GM21529 (cell line): ENCODE data around the gene EIF3J.
A peak's percentile ranks its signal among the peaks of the same experiment; 100 is the strongest.
"Not testable (repeated sequence)": the region's sequence is repeated elsewhere in the genome, so short reads cannot be mapped to it uniquely, and the experiment has no call there.

Source experiments
- ATAC-seq: cut with Tn5 transposase; IDR thresholded peaks from one replicate; pipeline ENCODE4 v1.9.1; 2021; ENCODE audit not compliant: unreplicated experiment

The EIF3J gene

DNA sequence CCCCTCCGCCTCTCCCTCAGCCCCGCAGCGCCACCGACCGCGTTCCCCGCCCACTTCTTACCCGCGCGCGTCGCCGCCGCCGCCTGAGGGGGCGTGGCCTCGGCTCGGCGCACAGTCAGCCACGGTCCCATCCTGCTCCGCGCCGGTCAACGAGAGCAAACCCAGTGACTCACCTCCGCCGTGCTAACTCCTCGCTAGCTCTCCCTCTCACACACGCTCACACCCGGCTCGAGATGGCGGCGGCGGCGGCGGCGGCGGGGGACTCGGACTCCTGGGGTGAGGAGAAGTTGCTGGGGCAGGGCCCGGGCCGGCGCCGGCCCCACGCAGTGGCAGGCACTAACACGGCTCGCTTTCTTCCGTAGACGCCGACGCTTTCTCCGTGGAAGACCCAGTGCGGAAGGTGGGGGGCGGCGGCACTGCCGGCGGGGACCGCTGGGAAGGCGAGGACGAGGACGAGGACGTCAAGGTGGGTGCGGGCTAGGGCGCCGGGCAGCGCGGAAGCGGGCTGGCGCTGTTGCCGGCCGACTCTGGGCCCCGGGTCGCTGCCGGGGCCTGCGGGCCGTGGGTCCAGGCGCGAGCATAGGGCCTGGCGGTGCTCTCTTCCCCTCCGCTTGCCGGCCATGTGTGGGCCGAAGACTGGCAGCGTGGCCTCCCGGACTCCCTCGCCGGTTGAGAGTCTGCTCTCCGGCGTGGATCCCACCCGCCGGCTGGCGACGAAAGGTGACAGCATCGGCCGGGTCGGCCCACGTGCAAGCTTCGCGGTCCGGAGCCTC lies at the start of gene EIF3J:
EIF3J (plus strand) TSS at position 186 of the 773 bp plus-strand sequence; CDS start at position 234, 48 bp downstream.
- ATAC-seq, result peak; percentile 88

DNA sequence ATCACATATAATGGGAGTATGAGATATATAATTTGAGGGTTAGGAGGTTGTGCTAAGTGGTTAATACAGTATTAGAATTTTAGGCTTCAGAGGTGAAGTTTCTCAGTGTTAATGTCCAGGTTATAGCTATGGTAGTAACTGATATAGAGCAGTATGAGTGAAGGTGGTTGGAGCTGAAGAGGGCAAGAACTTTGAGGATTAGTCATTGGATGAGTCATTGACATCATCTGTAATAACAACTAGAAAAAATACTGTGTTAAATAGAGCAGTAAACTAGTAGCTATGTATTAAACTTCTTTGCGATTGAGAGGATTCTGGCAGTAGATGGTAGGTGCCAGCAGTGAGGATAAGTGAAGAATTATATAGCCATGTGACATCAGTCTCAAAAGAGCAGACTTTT lies 47.5 kb upstream of the EIF3J start:
- ATAC-seq, result no peak

- no peak for ATAC-seq
These were observed 46.3 kb upstream of the EIF3J start for GRCh38 chr15:44490622-44491021.

DNA sequence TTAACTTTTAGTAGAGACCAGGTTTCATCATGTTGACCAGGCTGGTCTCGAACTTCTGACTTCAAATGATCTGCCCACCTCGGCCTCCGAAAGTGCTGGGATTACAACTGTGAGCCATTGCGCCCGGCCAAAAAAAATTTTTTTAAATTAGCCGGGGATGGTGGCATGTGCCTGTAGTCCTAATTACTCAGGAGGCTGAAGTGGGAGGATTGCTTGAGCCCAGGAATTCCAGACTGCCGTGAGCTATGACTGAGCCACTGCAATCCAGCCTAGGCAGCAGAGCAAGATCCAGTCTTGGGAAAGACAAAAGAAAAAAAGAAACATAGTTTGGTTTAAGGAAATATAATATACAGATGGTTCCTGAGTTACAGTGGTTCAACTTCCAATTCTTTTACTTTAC lies 44.9 kb upstream of the EIF3J start:
- no peak for ATAC-seq

GRCh38 chr15:44492672-44493071 lies 44.3 kb upstream of the EIF3J start:
- ATAC-seq, result no peak

GRCh38 chr15:44495562-44495961 lies 41.4 kb upstream of the EIF3J start:
- ATAC-seq, result no peak

GRCh38 chr15:44500555-44500954 lies 36.4 kb upstream of the EIF3J start:
- no peak for ATAC-seq

GRCh38 chr15:44501768-44502366 lies 35.1 kb upstream of the EIF3J start:
- ATAC-seq, result no peak

DNA sequence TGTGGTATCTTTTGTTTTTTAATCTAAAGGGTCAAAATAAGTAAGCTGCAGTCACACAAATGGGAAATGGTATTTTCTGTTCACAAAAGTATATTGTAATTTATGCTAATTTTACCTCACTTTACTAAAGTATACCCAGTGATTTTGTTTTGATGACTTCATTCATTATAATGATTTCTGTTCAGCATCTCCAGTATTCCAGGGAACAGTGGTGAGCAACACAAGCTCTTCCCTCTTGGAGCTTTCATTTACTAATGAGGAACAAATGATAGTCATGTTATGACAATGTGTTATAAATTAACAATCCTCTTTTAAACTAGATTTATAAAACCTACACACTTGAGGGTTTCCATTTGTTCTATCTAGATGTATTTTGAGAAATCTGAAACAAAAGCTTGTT lies 20.5 kb upstream of the EIF3J start:
- no peak for ATAC-seq

DNA sequence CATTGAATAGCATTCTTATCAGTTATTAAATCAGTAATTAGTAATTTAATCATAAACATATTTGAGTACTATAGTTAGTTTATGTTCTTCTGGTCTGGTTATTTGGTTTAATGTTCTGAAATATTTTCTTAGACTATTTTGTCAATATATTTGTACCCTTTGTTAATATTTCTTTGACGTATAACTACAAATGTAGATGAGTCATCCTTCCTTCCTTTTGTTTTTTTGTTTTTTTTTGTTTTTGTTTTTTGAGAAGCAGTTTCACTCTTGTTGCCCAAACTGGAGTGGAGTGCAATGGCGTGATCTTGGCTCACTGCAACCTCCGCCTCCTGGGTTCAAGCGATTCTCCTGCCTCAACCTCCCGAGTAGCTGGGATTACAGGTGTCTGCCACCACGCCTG lies 17.4 kb upstream of the EIF3J start:
- ATAC-seq, result no peak

DNA sequence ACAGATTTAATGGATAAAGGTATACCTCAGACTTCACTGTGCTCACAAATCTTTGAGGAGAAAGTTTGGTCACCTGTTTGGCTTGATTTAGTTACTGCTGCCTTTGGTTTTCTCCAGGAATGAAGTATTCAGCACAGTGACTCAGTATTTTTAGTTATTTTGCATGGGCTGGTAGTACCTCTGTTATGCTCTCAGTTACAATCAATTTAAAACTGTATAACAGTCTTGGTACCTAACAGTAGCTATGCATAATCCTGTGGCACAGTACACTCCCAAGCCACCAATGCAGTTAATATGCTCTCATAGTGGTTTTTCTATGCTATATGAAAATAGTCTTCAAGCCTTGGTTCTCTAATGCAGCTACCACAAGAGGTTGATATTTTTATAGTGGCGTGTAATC lies 11.9 kb upstream of the EIF3J start:
- ATAC-seq, result no peak

GRCh38 chr15:44527241-44527640 lies 9.7 kb upstream of the EIF3J start:
- ATAC-seq, result no peak

DNA sequence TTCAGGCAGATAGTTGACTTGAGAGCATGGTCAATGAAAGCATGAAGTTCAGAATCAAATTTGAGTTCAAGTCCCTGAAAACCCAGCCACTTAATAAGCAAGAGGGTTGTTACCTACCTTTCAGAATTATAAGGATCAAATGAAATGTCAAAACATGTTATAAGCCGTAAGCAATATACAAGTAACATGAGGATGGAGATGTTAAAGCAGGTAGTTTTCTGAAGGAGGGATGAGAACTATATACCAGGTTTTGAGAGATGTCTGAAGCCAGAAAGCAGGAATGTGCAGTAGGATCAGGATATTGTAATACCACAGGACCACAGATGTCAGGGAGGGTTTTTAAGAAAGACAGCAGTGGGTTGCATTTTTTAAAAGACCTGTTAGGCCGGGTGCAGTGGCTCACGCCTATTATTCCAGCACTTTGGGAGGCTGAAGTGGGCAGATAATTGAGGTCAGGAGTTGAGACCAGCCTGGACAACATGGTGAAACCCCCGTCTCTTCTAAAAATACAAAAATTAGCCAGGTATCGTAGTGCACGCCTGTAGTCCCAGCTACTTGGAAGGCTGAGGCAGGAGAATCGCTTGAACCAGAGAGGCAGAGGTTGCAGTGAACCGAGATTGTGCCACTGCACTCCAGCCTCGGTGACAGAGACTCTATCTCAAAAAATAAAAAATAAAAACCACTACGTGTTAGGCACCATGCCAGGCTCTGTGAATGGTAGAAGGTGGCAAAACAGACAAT lies 6.9 kb upstream of the EIF3J start:
- no peak for ATAC-seq

- ATAC-seq, result no peak
These were observed 6.3 kb upstream of the EIF3J start for GRCh38 chr15:44530653-44531052.

DNA sequence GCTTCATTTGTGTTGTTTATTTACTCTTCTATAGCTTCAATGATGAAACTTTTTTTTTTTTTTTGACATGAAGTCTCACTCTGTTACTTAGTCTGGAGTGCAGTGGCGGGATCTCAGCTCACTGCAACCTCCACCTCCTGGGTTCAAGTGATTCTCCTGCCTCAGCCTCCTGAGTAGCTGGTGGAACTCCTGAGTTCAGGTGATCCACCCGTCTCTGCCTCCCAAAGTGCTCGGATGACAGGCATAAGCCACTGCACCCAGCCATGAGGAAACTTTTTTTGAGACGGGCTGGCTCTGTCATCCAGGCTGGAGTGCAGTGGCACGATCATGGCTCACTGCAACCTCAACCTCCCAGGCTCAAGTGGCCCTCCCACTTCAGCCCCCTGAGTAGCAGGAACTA lies 4.7 kb upstream of the EIF3J start:
- ATAC-seq, result not testable (repeated sequence)

DNA sequence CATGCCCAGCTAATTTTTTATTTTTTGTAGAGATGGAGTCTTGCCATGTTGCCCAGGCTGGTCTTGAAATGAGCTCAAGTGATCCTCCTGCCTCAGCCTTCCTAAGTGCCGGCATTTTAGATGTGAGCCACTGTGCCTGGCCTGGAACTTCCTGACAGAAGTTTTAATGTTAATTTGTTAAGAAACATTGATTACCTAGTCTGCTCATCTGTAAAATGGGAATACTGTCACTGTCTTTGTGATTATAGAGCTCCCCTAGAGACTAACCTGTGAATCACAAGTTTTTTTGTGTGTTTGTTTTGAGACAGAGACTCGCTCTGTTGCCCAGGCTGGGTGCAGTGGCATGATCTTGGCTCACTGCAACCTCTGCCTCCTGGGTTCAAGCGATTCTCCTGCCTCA lies 4.3 kb upstream of the EIF3J start:
- ATAC-seq, result no peak

DNA sequence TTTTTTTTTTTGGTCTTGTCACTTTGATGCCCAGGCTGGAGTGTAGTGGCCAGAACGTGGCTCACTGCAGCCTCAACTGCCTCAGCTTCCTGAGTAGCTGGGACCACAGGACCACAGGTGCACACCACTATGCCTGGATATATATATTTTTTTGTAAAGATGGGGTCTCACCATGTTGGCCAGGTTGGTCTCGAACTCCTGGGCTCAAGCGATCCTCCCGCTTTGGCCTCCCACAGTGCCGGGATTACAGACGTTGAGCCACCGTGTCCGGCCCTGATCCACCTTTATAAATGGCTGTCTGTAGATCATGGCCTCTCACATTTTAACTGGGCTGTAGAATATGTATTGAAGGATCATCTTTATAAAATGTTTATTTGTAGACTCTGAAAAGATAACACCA lies 1.9 kb upstream of the EIF3J start:
- ATAC-seq, result no peak

DNA sequence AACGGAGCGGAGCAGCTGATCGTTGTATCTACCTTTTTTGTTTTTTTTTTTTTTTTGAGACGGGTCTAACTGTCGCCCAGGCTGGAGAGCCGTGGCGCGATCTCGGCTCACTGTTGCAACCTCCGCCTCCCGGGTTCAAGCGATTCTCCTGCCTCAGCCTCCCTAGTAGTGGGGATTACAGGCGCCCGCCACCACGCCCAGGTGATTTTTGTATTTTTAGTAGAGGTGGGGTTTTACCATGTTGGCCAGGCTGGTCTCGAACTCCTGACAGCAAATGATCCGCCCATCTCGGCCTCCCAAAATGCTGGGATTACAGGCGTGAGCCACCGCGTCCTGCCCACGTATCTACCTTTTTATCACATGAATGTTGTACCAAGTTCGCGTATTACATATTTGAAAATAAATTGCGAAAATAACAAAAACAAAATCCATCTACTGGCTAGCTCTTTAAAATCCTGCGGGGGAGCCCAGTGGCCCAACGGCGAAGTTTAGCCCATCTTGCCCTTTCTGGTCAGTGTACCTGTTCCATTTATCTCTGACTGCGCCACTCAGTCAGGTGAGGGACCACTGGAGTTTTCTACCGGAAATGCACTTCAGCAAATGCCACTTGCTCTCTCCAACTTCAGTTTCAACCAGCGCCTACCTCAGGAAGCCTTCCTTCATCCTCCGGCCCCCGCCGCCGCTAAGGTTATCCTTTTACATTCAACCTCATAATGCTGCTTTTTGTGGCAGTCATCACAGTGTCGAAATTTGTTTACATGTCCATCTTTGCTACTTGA lies 1.2 kb upstream of the EIF3J start:
- ATAC-seq, result peak; percentile 5

GRCh38 chr15:44536302-44536961 lies 515 bp upstream of the EIF3J start:
- ATAC-seq, result peak; percentile 61

DNA sequence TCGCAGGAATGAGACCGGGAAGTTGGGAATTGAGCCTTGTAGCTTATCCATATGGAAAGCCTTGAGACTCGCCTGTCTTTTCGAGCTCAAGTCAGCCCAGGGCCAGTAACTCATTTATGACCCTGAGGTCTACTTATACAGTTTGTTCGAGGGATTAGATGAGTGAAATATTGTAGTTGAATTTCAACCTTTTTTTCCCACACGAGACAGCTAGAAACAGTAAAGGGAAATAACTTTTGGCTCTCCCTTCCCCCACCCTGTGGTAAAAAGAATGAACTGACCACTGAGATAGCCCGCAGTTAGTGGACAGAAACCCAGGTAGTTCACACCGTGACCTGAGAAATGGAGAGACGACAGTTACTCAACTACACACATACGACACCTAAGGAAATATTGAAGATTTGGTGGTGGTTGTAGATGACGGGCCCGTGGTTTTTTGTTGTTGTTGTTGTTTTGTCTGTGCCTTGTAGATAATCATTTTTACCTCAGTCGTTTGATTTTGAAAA lies 841 bp downstream of the EIF3J start:
- no peak for ATAC-seq
